ENCODE results near the gene IRGC. TPM values are rescaled to one million over a fixed set of nuclear protein-coding genes. Genes with fewer than 3 reads are reported as not detected.

IRGC gene
- total and polyA plus RNA-seq, 2 donors (not counting 3 experiments of a cell fraction or from before 2014, with no cell fraction given): not detected

GRCh38 chr19:43727593-43727853 is 11.6 kb downstream of the IRGC start:
- BruUV-seq (replicated peaks): no TSS peak
- CTCF ChIA-PET: interaction anchor here (2.8 kb wide), 1 partner anchor 18 kb away, joined by 14 read pairs; no protein-coding TSS in a partner anchor

More at GRCh38 chr19:43727593-43727853, 11.6 kb downstream of the IRGC start:
- Histone ChIP-seq H3K4me2 (ENCODE audit: insufficient read depth, low read length) (no peak overlapping the region), H3K4me1 (ENCODE audit: control insufficient read depth, extremely low read depth, insufficient read depth, low read length) (peaks cover 5% of the 10 kb centered on the region), H3K27me3 (ENCODE audit: control insufficient read depth in 2 of 2, insufficient read depth in 2 of 2, low read length in 2 of 2) (no peaks in the 10 kb centered on the region), H3K9me1 (replicated peaks; ENCODE audit: control insufficient read depth, extremely low read depth, insufficient read depth, low read length) (no peaks in the 10 kb centered on the region), H3K9ac (replicated peaks; ENCODE audit: extremely low read depth, insufficient read depth, low read length) (no peak overlapping the region), H4K20me1 (replicated peaks; ENCODE audit: control insufficient read depth, extremely low read depth, insufficient read depth, low read length) (no peaks in the 10 kb centered on the region), H3K79me2 (ENCODE audit: control insufficient read depth, insufficient read depth, low read length) (no peaks in the 10 kb centered on the region), H3K9me3 (replicated peaks; ENCODE audit: control insufficient read depth, insufficient read depth, low read length) (no peaks in the 10 kb centered on the region), H3K36me3 (ENCODE audit: control insufficient read depth in 2 of 2, extremely low read depth in 1 of 2, insufficient read depth in 2 of 2, low read length in 2 of 2) (peaks cover 3 to 16% of the 10 kb centered on the region in 2 experiments), H3K27ac (ENCODE audit: insufficient read depth, low read depth, low read length) (no peak overlapping the region), H2AFZ (ENCODE audit: low read depth, low read length) (no peak overlapping the region), H3K4me3 (replicated peaks in 1 of 3; ENCODE audit: insufficient read depth in 1 of 3, low read depth in 1 of 3, low read length in 3 of 3) (no peak overlapping the region)
- intact Hi-C loops (cut with micrococcal nuclease): no loop called here
- POLR2A ChIA-PET: no interaction called here
- TF ChIP-seq CTCF (IDR thresholded peaks at IDR 0.05; ENCODE audit: extremely low read depth in 1 of 2, insufficient read depth in 1 of 2, low read depth in 1 of 2, low read length in 2 of 2): no peak
- TF ChIP-seq JUN (IDR thresholded peaks at IDR 0.05; ENCODE audit: borderline replicate concordance, insufficient read depth, insufficient read length, low read depth): no peak
- TF ChIP-seq MAX (IDR thresholded peaks at IDR 0.05; ENCODE audit: insufficient read depth, insufficient read length): no peak
- TF ChIP-seq GATA2 (IDR thresholded peaks at IDR 0.05; ENCODE audit: insufficient read depth, insufficient read length, low read depth, low read length): no peak
- no peak for TF ChIP-seq POLR2A (IDR thresholded peaks at IDR 0.05; ENCODE audit: low read depth, low read length)
- no peak for TF ChIP-seq FOS (IDR thresholded peaks at IDR 0.05; ENCODE audit: borderline replicate concordance, insufficient read depth, low read length)
- TF ChIP-seq MYC (IDR thresholded peaks at IDR 0.05; ENCODE audit: low read depth, low read length): no peak
- no peak for TF ChIP-seq POLR2AphosphoS5 (IDR thresholded peaks at IDR 0.05; ENCODE audit: insufficient read depth, low read depth, low read length)
- no peak for TF ChIP-seq EZH2 (IDR thresholded peaks at IDR 0.05; ENCODE audit: borderline replicate concordance, low read depth, low read length, severe bottlenecking)
- DNase-seq (ENCODE audit: low read depth, low spot score): no peak
- FAIRE-seq: no peak
- dilution Hi-C loops (cut with MboI; ENCODE audit: extremely low pct_ligation_motif_present, low sequenced_read_pairs): no loop called here

Measured in endothelial cell of umbilical vein (primary cell).